ENCODE data around the gene ALAS2. TPM values are rescaled to one million over a fixed set of nuclear protein-coding genes. Genes with fewer than 3 reads are reported as not detected.
"Not testable (repeated sequence)": the region's sequence is repeated elsewhere in the genome, so short reads cannot be mapped to it uniquely, and the experiment has no call there.

The ALAS2 gene
- polyA plus RNA-seq, 1 donor, result 8.1 TPM

- no peak for DNase-seq
These were observed 23.8 kb downstream of the ALAS2 start for GRCh38 chrX:55006827-55007621.

- no peak for DNase-seq
These were observed 25.5 kb downstream of the ALAS2 start for GRCh38 chrX:55005256-55005655.

DNA sequence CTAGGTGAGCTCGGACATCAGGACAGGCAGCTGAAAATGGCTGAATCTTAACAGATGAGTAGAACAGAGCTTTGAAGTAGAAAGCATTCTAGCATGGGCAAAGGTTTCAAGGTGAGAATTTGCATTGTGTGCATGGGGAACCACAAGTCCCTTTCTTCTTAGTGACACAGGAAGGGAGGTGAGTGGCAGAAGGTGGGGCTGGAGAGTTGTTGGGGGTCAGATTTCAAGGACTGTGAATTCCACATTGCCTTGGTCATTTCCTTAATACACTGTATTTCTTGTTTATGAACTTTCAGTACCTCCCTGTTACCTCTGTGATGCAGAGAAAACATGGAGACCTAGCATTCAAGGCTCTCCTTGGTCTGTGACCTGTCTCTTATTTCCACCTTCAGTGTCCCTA is 26.5 kb downstream of the ALAS2 start:
- no peak for DNase-seq

GRCh38 chrX:54999717-55000598 is 30.8 kb downstream of the ALAS2 start, which contains the start of gene APEX2:
Gene APEX2, plus strand, starts transcription at chrX:55000363. Its CDS starts 60 bp downstream, at chrX:55000423.
- DNase-seq, result peak; percentile 87

DNA sequence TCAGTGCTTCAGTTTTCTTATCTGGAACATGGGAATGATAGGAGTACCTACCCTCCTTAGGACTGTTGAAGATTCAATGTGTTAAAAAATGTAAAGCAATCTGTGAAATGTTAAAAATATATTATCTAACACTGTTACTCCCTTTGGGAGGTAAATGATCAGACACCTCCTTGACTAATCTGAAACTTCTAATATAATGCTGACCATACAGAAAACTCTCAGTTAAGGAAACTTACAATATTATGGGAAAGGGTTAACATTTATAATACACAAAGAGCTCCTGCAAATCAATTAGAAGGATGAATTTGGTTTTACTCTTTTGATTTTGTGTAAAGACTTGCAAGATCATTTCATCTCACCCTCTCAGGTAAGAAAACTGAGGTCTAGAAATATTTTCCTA is 35.2 kb downstream of the ALAS2 start:
- DNase-seq, result no peak

DNA sequence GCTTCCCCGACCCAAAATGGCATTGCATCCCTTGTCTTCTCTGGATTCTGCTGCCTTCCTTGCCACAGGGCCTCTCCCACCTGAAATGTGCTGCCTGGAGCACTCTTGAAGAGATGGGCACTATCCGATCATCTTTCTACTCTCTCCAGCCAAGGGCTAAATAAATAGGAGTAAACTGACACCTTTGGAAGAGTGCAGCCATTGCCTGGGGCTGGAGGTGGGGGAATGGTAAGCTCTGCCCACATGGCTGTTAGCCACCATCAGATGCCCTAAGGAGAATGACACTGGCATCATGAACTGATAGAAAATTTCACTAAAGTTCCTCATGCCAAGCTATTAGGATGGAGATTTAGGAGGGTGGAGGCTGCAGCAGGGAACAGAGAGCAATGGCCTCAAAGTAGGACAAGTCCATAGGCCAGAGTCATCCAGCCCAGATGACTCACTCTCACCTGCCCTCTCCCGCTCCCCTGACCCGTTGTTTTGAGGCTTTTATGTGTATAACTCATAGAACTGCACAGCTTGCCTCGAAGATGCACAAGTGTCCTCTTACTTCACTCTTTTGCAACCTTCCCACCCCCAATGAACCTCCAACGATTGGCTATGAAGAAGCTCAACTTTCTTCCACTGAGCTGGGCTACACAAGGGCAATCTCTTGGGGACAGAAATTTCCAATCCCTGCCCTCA is 36.0 kb downstream of the ALAS2 start:
- DNase-seq, result no peak

- DNase-seq, result no peak
These were observed 36.7 kb downstream of the ALAS2 start, which contains the start of gene PFKFB1 for GRCh38 chrX:54994099-54994498. Gene PFKFB1, minus strand, starts transcription at chrX:54994188. Its CDS starts 181 bp downstream, at chrX:54994007.

- no peak for DNase-seq
These were observed 37.7 kb downstream of the ALAS2 start for GRCh38 chrX:54992911-54993622.

DNA sequence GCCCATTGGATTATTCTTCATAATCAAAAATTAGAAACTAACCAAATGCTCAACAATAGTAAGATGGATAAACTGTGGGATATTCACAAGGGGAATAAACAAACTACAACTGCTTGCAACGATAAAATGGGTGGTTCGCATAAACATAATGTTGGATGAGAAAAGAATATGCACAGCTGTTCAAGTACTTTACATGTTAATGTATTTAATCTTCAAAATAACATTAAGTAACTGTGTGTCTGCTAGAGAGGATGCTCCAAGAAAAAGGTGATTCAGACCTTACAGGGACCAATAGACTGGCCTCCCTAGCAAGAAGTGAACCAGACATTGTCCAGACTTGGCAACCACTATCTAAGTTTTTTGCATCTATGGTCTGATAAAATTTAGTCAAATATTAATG is 39.1 kb downstream of the ALAS2 start:
- DNase-seq, result no peak

GRCh38 chrX:54983306-54983705 is 47.5 kb downstream of the ALAS2 start:
- DNase-seq, result not testable (repeated sequence)

- DNase-seq, result no peak
These were observed 50.4 kb downstream of the ALAS2 start for GRCh38 chrX:54980334-54980733.

DNA sequence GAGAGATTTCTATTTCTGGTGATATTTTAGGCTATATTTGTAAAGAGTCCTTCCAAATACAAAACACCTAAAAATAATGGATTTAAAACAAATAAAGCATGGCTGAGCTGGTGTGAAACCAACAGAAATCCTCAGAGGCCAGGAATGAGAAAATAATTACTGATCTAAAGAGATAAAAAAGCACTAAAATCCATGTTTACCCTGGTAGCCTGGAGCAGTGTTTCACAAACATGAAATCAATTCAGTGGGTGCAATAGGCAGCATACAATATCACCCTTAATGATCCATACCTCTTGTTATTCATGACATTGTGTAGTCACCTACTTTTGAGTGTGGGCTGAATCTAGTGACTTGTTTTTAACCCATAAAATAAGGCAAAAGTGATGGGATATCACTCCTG is 51.3 kb downstream of the ALAS2 start:
- DNase-seq, result no peak

DNA sequence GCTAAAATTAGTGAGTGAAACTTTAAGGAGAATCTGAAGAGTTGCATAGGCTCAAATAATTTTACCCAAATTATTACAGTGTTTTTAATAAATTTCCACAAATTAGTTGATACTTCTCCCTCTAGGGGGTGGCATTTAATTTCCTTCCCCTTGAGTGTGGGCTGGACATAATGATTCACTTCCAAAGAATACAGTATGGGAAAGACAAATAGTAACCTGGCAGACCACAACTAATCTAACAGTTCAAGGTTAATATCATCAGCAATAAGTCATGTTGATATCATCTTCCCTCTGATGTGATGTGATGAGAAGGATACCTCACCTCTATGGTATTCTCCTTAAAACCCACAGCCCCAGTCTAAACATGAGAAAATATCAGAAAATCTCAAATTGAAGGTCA is 52.3 kb downstream of the ALAS2 start:
- DNase-seq, result no peak

- no peak for DNase-seq
These were observed 53.4 kb downstream of the ALAS2 start for GRCh38 chrX:54977387-54977786.

DNA sequence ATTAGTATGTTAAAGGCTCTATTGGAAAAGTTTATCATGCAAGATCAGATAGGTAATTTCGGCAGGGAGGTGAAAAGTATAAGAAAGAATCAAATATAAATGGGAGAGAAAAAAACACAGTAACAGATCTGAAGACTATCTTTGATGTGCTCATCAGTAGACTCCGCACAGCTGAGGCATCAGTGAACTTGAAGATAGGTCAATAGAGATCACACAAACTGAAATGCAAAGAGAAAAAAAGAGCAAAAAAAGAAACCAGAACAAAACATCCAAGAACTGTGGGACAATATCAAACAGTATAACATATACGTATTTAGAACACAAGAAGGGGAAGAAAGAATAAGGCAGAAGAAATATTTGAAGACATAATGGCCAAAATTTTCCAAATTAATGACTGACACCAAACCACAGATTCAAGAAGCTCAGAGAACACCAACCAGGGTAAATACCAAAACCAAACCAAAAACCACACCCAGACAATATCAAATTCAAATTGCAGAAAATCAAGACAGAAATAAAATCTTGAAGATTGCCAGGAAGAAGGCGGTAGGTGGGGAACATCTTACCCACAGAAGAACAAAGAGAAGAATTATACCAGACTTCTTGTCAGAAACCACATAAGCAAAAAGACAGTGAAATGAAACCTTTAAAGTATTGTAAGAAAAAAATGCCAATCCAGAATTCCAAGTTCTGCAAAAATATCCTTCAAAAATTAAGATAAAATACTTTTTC is 65.8 kb downstream of the ALAS2 start:
- DNase-seq, result no peak

DNA sequence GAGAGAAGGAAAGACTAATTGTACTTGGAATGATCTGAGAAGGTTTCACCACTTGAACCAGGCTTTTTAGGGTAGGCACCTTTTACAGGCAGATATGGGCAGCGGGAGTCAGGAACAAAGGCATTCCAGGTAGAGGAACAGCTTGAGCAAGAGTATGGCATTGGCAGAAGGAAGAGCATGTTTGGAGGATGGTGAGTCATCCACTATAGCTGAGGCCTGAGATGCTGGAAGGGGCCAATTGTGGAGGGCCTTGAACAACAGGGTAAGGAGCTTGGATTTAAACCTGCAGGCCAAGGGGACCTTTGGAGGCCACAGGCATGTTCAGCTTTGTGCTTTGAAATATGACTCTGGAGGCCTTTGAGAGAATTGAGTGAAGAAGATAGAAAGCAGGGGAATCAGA is 69.0 kb downstream of the ALAS2 start:
- DNase-seq, result no peak

Other genes with a start within 250 kb of the ALAS2 start
- 0.18 TPM for gene ITIH6, start 232.7 kb downstream of the ALAS2 start, polyA plus RNA-seq (ENCODE audit: insufficient read length)
- gene MAGED2, start 223.2 kb downstream of the ALAS2 start, polyA plus RNA-seq (ENCODE audit: insufficient read length), result 661 TPM
- 129 TPM for gene TRO, start 110.2 kb downstream of the ALAS2 start, polyA plus RNA-seq (ENCODE audit: insufficient read length)
- 0.73 TPM for gene PFKFB1, start 36.8 kb downstream of the ALAS2 start, polyA plus RNA-seq (ENCODE audit: insufficient read length)
- gene APEX2, start 30.6 kb downstream of the ALAS2 start, polyA plus RNA-seq (ENCODE audit: insufficient read length), result 14.3 TPM
- gene PAGE2B, start 44.1 kb upstream of the ALAS2 start, polyA plus RNA-seq (ENCODE audit: insufficient read length), result 0.32 TPM
- gene PAGE2, start 58.0 kb upstream of the ALAS2 start, polyA plus RNA-seq (ENCODE audit: insufficient read length), result not detected
- not detected for gene PAGE5, start 189.4 kb upstream of the ALAS2 start, polyA plus RNA-seq (ENCODE audit: insufficient read length)
- gene PAGE3, start 233.9 kb upstream of the ALAS2 start, polyA plus RNA-seq (ENCODE audit: insufficient read length), result not detected